ENCODE results near the gene CIITA.
A peak's percentile ranks its signal among the peaks of the same experiment; 100 is the strongest.
"Not testable (repeated sequence)": the region's sequence is repeated elsewhere in the genome, so short reads cannot be mapped to it uniquely, and the experiment has no call there.

The CIITA gene

DNA sequence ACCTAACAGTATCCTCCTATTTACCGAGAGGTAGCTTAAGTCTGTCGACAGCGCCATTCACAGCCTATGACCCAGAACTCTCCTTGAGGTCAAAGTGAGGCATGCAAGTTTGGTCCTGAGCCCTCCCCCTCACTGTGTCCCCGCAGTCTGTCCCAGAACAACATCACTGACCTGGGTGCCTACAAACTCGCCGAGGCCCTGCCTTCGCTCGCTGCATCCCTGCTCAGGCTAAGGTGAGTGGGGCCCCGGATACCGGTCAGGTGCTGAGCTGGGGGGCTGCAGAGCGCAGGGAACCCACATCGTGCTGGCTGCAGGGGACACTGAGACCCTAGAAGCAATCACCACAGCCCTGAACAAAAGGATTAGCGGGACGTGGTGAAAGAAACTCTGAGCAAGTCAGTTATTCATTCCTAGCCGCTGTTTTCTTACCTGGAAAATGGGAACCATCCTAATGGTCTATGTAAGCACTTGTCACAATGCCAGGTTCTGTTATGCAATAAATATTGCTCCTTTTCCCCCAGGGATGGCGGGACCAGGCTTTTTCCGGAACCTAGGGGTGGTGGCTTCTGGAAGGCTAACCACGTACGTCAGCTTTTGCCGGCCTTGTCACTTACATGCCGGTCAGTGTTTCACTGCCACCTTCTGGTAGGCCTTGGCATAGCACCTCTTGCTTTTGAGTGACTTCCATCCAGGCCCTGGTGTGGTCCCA, 41.4 kb downstream of the CIITA start:
- DNase-seq (ENCODE audit: low read depth), result peak; percentile 91

DNA sequence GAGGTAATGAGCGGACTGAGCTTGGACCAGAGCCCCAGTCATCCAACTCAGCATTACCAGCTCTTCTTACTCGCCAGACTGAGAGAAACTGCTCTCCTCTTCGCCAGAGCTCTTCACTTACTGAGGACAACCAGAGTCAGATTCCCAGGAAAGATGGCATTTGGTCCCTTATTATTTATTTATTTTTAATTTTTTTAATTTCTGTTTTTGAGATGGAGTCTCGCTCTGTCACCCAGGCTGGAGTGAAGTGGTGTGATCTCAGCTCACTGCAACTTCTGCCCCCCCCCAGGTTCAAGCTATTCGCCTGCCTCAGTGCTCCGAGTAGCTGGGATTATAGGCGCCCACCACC, 42.0 kb downstream of the CIITA start:
- no peak for DNase-seq (ENCODE audit: low read depth)

DNA sequence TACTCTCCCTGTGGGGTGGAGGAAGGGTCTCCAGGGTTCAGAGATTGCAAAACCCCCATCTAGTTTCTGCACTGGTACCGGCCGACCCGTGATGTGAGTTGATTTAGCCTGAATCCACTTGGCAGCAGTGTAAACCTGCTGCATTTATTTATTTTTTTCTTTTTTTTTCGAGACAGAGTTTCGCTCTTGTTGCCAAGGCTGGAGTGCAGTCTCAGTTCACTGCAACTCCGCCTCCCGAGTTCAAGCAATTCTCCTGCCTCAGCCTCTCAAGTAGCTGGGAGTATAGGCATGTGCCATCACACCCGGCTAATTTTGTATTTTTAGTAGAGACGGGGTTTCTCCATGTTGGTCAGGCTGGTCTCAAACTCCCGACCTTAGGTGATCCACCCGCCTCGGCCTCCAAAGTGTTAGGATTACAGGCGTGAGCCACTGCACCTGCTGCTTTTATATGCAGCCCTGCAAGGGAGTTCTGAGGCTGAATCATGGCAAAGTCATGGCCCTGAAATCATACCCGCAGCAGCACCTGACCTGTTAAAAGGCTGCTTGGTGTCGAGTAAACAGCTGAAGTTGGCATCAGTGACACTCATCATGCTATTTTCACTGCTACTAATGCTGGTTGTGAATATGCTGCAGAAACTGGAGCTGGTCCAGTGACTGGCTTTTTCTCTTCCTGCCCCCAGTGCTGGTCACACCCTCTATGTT, 43.9 kb downstream of the CIITA start:
- DNase-seq (ENCODE audit: low read depth), result no peak

DNA sequence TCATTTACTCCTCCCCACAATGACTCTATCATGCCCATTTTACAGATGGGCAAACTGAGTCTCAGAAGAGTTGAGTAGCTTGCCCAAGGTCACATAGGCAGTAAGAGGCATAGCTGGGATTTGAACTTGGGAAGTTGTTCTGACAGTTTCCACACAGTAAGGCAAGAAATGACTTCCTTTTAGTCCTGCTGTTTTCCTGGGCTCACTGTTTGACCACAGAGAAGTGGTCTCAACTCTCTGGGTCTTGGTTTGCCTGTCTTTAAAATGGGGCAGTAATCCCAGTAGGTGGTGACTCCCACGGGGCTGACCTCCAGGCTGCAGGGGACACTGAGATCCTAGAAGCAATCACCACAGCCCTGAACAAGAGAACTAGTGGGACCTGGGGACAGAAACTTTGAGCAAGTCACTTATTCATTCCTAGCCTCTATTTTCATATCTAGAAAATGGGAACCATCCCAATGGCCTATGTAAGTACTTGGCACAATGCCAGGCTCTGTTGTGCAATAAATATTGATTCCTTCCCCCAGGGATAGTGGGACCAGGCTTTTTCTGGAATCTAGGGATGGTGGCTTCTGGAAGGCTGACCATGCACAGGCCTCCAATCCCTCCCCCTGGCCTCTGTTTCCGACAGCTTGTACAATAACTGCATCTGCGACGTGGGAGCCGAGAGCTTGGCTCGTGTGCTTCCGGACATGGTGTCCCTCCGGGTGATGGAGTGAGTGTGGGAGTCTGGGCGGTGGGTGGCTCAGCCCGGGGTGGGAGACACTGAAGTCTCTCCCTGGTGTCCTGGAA, 44.7 kb downstream of the CIITA start:
- no peak for DNase-seq (ENCODE audit: low read depth)

DNA sequence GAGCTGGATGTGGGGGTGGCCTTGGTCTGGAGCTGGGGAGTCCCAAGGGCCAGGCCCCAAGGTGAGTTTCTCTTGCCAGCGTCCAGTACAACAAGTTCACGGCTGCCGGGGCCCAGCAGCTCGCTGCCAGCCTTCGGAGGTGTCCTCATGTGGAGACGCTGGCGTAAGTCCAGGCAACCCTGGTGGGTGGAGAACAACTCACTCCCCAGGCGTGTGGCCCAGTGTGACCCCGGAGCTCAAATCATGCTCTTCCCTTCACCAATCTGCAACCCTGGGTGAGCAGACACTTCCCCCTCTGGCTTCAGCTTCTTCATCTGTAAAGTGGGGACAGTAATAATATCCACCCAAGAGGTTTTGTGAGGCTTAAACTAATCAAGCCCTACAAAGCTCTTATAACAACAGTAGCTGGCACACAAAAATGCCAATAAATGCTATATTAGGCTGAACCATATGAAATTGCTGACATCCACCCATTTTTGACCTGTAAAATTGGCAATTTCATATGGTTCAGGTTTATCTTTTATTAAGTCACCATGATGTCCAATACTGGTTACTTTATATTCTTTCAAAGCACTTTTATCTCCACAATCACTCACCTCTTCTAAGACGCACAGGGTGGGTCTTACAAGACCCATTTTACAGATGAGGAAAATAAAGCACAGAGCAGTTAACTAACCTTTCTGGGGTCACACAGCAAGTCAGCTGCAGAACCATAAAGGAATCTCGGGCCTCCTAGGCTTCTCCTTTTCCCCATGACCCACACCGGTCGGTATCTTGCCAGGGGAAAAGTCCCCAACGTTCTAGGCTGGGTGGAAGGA, 45.5 kb downstream of the CIITA start:
- peak; percentile 53 for DNase-seq (ENCODE audit: low read depth)

DNA sequence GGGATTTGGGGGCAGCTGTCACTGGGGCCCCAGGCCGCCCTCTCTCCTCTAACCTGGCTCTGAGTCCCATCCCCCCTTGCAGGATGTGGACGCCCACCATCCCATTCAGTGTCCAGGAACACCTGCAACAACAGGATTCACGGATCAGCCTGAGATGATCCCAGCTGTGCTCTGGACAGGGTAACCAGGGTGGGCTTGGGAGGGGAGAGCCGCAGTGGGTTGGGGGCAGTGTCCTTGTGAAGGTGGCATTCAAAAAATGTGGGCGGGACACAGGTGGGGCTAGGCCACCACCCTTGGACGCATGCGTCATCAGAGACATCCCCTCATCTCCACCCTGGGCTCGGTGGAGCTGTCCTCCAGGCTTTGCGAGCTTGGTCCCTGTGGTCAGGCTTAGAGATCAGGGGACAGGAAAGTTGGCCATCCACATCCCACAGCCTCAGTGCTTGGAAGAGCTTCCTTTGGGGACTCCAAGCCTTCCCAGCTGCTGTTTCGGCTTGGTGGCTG, 46.2 kb downstream of the CIITA start:
- DNase-seq (ENCODE audit: low read depth), result no peak

DNA sequence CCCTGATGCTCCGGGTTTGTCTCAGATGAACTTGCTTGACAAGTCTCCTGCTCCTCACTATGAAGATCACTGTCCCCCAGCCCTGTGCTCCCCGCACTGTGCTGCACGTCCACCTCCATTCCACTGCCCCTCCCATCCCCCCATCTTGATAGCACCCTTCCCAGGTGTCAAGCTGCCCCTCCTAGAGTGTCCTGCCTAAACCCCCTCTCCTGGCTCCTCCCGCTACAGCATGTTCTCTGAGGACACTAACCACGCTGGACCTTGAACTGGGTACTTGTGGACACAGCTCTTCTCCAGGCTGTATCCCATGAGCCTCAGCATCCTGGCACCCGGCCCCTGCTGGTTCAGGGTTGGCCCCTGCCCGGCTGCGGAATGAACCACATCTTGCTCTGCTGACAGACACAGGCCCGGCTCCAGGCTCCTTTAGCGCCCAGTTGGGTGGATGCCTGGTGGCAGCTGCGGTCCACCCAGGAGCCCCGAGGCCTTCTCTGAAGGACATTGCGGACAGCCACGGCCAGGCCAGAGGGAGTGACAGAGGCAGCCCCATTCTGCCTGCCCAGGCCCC, 46.7 kb downstream of the CIITA start:
- peak; percentile 40 for DNase-seq (ENCODE audit: low read depth)

DNA sequence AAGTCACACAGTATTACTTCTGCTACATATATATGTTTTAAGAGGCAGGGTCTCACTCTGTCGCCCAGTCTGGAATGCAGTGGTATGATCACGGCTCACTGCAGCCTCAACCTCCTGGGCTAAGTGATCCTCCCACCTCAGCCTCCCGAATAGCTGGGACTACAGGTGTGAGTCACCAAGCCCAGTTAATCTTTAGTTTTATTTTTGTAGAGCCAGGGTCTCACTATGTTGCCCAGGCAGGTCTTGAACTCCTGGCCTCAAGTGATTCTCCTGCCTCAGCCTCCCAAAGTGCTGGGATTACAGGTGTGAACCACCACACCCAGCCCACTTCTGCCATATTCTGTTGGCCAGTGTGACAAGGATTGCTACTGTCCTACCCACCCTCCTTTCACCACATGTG, 48.3 kb downstream of the CIITA start:
- not testable (repeated sequence) for DNase-seq (ENCODE audit: low read depth)

DNA sequence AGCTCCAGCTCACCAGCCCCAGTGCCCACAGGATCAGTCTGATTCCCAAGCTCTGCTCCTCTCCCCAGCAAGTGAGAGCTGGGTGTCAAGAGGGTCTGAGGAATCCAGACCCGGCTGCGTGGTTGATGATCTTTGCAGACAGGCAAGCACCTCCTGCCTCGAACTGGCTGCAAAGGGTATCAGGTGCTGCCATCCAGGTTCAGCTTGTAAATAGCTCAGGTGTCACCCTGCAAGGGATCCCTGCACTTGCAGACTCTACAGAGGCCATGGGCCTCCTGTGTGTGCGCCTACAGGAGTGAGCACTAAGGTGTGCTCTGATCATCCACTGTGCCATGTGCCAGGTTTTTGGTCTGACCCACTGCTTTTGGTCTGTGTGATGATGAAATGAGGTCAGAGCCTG, 49.1 kb downstream of the CIITA start:
- DNase-seq (ENCODE audit: low read depth), result no peak

DNA sequence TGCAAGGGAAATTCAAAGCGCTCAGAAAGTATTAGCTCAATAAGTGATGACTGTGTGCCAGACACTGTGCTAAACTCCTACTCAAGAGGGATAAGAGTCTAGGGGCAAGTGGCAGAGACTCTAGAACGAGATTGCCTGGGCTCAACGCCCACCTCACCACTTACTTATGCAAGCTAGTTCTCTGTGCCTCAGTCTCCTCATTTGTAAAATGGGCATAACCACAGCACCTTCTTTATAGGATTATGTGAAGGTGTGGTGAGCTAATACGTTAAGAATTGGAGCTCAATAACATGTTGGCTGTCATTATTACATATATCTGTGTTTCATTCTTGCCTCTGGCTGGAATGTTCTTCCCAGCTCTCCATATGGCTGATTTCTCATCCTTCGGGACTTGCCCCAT, 49.9 kb downstream of the CIITA start:
- DNase-seq (ENCODE audit: low read depth), result no peak

DNA sequence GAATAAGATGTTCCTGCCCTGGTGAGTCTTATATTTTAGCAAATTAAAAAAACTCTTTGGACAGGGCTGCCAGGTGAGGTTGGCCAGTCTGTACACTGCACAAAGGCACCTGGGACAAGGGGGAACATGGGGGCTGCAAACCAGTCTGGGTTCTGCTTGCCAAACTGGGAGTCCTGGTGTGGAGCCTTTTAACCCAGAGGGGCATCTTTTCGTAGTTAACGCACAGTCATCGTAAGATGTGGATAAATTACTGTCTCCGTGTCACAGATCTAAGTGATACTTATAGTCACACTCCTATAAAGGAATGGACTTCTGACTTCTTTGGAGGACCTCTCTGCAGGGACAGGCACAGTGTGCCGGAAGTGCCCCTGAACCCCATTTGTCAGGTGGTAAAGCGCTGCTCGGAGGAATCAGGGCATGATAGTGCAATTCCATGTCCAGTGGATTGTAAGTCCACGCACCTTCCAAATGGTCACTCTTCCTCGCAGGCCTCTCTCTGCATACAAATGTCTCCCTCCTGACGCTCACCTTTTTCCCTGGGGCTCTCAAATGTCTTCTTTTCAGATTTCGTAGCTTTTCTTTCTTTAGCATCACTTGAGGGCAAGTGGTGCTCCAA, 50.6 kb downstream of the CIITA start:
- DNase-seq (ENCODE audit: low read depth), result no peak

DNA sequence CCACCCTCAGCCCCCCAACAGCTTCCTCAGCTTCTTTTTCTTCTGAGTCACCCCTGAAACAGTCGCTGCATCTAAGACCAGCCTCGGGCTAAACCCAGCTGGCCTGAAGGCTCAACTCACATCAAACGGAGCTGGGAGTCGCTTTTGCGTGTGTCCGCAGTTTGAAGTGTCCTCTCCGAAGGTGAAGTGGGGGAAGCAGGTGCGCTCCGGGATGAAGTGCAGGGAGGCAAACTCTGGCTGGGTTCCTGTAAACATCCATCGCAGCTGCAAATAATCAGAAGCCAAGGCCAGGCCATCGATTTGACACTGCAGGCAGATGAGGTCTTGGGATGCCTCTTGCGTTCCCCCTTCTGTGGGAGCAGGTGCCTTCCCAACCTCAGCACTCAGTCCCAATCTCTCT, 52.1 kb downstream of the CIITA start:
- not testable (repeated sequence) for DNase-seq (ENCODE audit: low read depth)

DNA sequence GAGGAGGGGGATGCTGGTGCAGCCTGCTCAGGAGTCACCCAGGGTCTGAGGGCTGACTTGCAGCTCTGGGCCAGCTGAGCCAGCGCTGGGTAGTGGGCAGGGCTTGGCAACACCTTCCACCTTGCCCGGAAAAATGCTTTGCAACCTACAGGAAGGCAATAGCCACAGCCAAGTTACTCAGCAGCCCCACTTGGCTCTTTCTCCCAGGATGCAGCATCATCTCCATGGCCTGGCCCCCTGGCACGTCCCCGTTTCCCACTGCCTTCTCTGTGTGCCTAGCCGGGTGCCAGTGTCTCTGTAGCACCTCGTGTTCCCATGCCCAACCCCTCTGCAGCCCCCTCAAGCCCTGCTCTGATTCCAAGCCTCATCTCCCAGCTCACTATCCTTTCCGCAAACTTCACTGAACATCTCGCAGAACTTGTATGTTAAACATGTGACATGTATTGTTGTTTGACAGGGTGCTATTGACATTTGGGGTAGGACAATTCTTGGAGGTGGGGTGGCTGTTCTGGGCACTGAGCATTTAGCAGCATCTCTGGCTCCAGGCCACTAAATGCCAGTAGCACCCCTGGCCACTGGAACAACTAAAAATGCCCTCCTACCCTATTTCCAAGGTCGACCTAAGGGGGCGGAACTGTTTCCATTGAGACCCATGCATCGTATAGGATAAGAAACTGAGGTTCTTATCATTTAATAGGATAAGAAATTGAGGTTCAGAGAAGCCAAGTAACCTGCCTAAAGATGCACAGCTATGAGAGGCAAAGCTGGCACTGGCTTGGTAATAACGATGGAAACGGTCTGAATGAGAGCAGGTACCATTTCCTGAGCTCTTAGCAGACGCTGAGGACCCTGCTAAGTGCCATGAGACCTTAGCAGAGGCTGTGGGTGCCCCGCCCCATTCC, 53.1 kb downstream of the CIITA start:
- no peak for DNase-seq (ENCODE audit: low read depth)

DNA sequence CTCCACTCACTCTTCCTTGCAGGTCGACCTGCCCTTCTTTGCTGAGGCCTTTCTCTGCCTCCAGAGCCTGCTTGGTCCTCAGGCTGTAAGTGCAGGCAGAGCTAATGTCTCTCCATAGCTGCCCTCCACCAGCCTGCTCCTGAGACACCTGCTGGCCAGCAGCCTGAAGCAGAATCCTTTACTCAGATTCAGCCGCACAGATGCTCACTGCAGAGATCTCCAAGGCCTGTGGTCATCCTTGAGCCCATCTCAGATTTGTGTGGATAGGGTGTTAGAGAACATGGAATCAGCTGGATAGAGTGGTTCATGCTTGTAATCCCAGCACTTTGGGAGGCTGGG, 53.7 kb downstream of the CIITA start:
- DNase-seq (ENCODE audit: low read depth), result no peak

DNA sequence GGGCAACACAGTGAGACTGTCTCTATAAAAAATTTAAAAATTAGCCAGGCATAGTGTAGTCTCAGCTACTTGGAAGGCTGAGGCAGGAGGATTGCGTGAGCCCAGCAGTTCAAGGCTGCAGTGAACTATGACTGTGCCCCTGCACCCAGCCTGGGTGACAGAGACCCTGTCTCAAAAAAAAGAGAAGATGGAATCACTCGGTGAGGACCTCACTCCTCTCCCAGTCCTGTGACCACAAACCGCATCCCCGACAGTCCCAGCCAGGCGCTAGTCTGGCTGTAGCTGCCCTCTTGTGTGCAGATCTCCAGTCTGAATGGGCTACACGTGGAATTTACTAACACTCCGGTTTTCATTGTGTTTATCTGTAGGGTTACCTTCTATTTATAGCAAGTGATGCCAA, 54.1 kb downstream of the CIITA start:
- no peak for DNase-seq (ENCODE audit: low read depth)

DNA sequence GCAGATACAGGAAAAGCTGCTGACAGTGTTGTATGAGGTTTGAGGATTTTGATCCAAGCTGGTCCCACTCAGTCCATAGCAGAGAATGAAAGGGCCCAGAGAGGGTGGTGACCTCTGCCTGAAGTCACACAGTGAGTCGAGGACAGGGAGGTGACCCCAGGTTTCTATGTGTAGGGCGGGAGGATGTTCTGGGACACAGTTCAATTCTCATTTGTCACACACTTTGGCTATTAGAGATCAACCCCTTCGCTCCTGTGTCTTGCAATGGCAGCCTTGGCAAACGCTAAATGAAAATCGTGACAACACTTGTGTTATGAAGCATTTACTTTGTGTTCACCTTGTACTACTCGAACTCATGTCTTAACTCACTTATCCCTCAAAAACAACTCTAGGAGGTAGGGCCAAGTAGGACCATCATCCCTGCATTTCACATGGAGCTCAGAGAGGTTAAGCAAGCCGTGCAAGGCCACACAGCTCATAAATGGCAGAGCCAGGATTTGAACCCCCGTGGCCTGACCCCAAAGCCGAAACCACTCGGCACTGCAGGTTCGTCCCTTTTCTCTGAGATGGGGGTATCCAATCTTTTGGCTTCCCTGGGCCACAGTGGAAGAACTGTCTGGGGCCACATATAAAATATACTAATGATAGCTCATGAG, 55.1 kb downstream of the CIITA start:
- no peak for DNase-seq (ENCODE audit: low read depth)

DNA sequence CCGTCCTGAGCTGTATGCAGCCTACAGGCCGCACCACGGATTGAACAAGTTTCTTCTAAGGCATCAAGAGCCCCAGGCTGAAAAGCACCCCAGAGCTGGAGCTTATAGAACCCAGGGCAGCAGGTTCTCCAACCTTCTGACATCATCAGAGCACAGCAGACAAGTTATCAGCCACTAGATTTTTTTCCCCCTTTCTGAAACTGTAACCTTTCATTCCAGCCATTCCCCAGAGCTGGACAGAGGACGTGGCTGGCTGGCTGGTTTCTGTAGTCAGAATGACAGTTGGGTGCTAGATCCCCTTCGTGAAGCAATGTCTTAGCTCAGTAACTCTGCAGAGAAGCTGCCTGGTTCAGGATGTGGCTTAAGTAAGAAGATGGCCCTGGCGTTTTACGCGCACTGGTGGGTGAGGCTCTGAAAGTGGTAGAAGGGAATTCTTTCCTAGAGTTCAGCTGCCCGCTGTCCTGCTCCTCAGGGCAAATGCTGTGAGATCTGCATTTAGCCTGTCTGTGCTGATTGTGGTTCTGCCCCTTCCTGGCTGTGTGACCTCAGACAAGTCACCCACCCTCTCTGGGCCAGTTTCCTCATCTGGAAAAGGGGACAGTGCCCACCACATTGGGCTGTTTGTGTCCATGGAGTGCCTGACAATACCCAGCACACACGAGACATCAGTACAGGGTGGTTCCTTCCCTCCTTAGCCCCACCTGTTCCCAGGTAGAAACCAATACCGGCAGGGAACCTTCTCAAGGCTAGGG, 56.1 kb downstream of the CIITA start:
- no peak for DNase-seq (ENCODE audit: low read depth)

DNA sequence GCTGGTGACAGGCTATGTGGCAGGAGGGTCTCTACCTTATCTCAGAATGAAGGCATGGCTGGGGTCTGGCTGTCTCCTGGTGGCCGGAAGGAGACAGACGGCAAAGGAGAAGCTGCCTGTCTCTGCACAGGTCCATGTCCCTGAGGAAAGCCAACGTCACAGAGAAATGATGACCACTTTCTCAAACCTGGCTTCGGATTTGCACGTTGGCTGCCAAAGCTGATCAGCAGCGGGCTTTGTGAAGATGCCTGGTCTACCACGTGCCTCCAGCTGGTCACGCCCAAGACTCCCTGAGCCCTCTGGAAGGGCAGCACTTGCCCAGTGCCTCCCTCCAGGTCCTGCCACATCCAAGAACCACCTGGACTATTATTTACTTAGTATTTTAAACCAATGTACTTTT, 56.9 kb downstream of the CIITA start:
- DNase-seq (ENCODE audit: low read depth), result no peak

All from fibroblast of gingiva (primary cell).